Nephron (organoid): Measurements from ENCODE around the gene RPRM.
"Not testable (repeated sequence)": the region's sequence is repeated elsewhere in the genome, so short reads cannot be mapped to it uniquely, and the experiment has no call there.

ENCODE experiments used
- H3K27ac Mint-ChIP-seq, 3 experiments: 2 replicates each; pipeline ENCODE4 v1.8.0; 2020; ENCODE audit warnings: mixed read lengths in 3 of 3, mild to moderate bottlenecking in 2 of 3, moderate library complexity in 1 of 3
- H3K27me3 Mint-ChIP-seq: 2 replicates; pipeline ENCODE4 v1.8.0; 2021; ENCODE audit warnings: low read depth, mild to moderate bottlenecking, moderate library complexity, mixed read lengths
- H3K36me3 Mint-ChIP-seq: 2 replicates; pipeline ENCODE4 v1.8.0; 2020; ENCODE audit warnings: low read depth, mixed read lengths
- H3K4me1 Mint-ChIP-seq: 2 replicates; pipeline ENCODE4 v1.8.0; 2020; ENCODE audit warnings: mixed read lengths
- H3K4me3 Mint-ChIP-seq, 3 experiments: 2 replicates each; pipeline ENCODE4 v1.8.0; 2020; ENCODE audit warnings: mild to moderate bottlenecking in 3 of 3, mixed read lengths in 3 of 3, moderate library complexity in 2 of 3
- H3K9me3 Mint-ChIP-seq: 2 replicates; pipeline ENCODE4 v1.8.0; 2020; ENCODE audit warnings: mixed read lengths
- CTCF ChIP-seq, 3 experiments: fragments of 200-600 bp; sonication (generic); IDR thresholded peaks; one replicate each; pipeline ENCODE4 v1.5.0; 2021; ENCODE audit warnings: antibody characterized with exemption in 3 of 3; ENCODE audit not compliant: unreplicated experiment in 3 of 3

The RPRM gene

GRCh38 chr2:153451611-153452010 lies 27.0 kb downstream of the RPRM start:
- Mint-ChIP-seq H3K27me3 (no peaks in the 10 kb centered on the region), H3K4me1 (no peaks in the 10 kb centered on the region), H3K27ac (no peak overlapping the region), H3K9me3 (no peaks in the 10 kb centered on the region), H3K4me3 (no peak overlapping the region), H3K36me3 (no peaks in the 10 kb centered on the region)
- no peak for TF ChIP-seq CTCF (IDR thresholded peaks at IDR 0.05; ENCODE audit: unreplicated experiment in 3 of 3)

GRCh38 chr2:153443106-153443505 lies 35.5 kb downstream of the RPRM start:
- Mint-ChIP-seq H3K9me3 (peaks cover 35% of the 10 kb centered on the region), H3K4me3 (no peak overlapping the region), H3K27me3 (no peaks in the 10 kb centered on the region), H3K27ac (no peak overlapping the region), H3K36me3 (peaks cover 18% of the 10 kb centered on the region), H3K4me1 (no peaks in the 10 kb centered on the region)
- no peak for TF ChIP-seq CTCF (IDR thresholded peaks at IDR 0.05; ENCODE audit: unreplicated experiment in 3 of 3)

GRCh38 chr2:153442616-153443015 lies 35.9 kb downstream of the RPRM start:
- not testable (repeated sequence) for H3K27me3 Mint-ChIP-seq, H3K27ac Mint-ChIP-seq, H3K4me1 Mint-ChIP-seq, H3K4me3 Mint-ChIP-seq
- Mint-ChIP-seq H3K36me3 (peaks cover 18% of the 10 kb centered on the region), H3K9me3 (peaks cover 37% of the 10 kb centered on the region)

- not testable (repeated sequence) for H3K27ac Mint-ChIP-seq, H3K4me3 Mint-ChIP-seq, H3K4me1 Mint-ChIP-seq, H3K27me3 Mint-ChIP-seq
- Mint-ChIP-seq H3K9me3 (peaks cover 45% of the 10 kb centered on the region), H3K36me3 (peaks cover 18% of the 10 kb centered on the region)
Observed at GRCh38 chr2:153440090-153440489, 38.5 kb downstream of the RPRM start.

GRCh38 chr2:153433403-153433802 lies 45.2 kb downstream of the RPRM start:
- Mint-ChIP-seq H3K4me1 (no peaks in the 10 kb centered on the region), H3K4me3 (no peak overlapping the region), H3K9me3 (peaks cover 13% of the 10 kb centered on the region), H3K36me3 (no peaks in the 10 kb centered on the region), H3K27me3 (no peaks in the 10 kb centered on the region), H3K27ac (no peak overlapping the region)
- TF ChIP-seq CTCF (IDR thresholded peaks at IDR 0.05; ENCODE audit: unreplicated experiment in 3 of 3): no peak

GRCh38 chr2:153432381-153432780 lies 46.2 kb downstream of the RPRM start:
- no peak overlapping the region for H3K27ac Mint-ChIP-seq
- peaks cover 9% of the 10 kb centered on the region for H3K9me3 Mint-ChIP-seq
- no peaks in the 10 kb centered on the region for H3K27me3 Mint-ChIP-seq
- H3K4me1 Mint-ChIP-seq: no peaks in the 10 kb centered on the region
- no peaks in the 10 kb centered on the region for H3K36me3 Mint-ChIP-seq
- H3K4me3 Mint-ChIP-seq: no peak overlapping the region
- TF ChIP-seq CTCF (IDR thresholded peaks at IDR 0.05; ENCODE audit: unreplicated experiment in 3 of 3): no peak

- H3K9me3 Mint-ChIP-seq: no peaks in the 10 kb centered on the region
- H3K36me3 Mint-ChIP-seq: no peaks in the 10 kb centered on the region
- no peaks in the 10 kb centered on the region for H3K27me3 Mint-ChIP-seq
- H3K27ac Mint-ChIP-seq: no peak overlapping the region
- H3K4me1 Mint-ChIP-seq: no peaks in the 10 kb centered on the region
- H3K4me3 Mint-ChIP-seq: no peak overlapping the region
- no peak for TF ChIP-seq CTCF (IDR thresholded peaks at IDR 0.05; ENCODE audit: unreplicated experiment in 3 of 3)
Observed at GRCh38 chr2:153431114-153431513, 47.4 kb downstream of the RPRM start.
